Thoracic aorta (tissue), 2 donors: ENCODE results near the gene SYPL2. TPM values are rescaled to one million over a fixed set of nuclear protein-coding genes. Genes with fewer than 3 reads are reported as not detected.
A peak's percentile ranks its signal among the peaks of the same experiment; 100 is the strongest.

Experiments
- ATAC-seq: fragments of 150-250 bp; one replicate; pipeline ENCODE4 v1.8.0; 2017; ENCODE audit warnings: low read depth; ENCODE audit not compliant: insufficient number of reproducible peaks, low FRiP score
- DNase-seq: peaks from one replicate; pipeline ENCODE4 v3.0.0-alpha.2; 2020; ENCODE audit warnings: low spot score
- H3K27ac ChIP-seq, 2 donors: fragments of 200-600 bp; sonication (generic); 1 replicate in 1 of 2; 2 replicates in 1 of 2; pipeline ENCODE4 v1.5.1; 2016; ENCODE audit warnings: mild to moderate bottlenecking in 2 of 2, moderate library complexity in 2 of 2
- H3K27me3 ChIP-seq: fragments of 200-600 bp; sonication (generic); replicated peaks from 2 replicates; pipeline ENCODE4 v1.6.0; 2016; ENCODE audit warnings: mild to moderate bottlenecking; ENCODE audit not compliant: insufficient read depth
- H3K36me3 ChIP-seq: fragments of 200-600 bp; sonication (generic); one replicate; pipeline ENCODE4 v1.5.1; 2016
- H3K4me1 ChIP-seq, 2 donors: fragments of 200-600 bp; sonication (generic); 1 replicate in 1 of 2; 2 replicates in 1 of 2; pipeline versions ENCODE4 v1.5.1 to v1.6.0; 2016; ENCODE audit warnings: low read depth in 2 of 2, mild to moderate bottlenecking in 1 of 2; ENCODE audit not compliant: control insufficient read depth in 1 of 2
- H3K4me3 ChIP-seq: fragments of 200-600 bp; sonication (generic); 2 replicates; pipeline ENCODE4 v1.5.1; 2016; ENCODE audit warnings: mild to moderate bottlenecking
- H3K9me3 ChIP-seq: fragments of 200-600 bp; sonication (generic); 2 replicates; pipeline ENCODE4 v1.5.1; 2016
- total RNA-seq, 2 donors: library from RNA; depleted of rRNA; stranded (reverse); fragments of >200 nt; gene quantifications; one replicate each; pipeline versions ENCODE4 v1.1.0 to v1.2.3, GENCODE V29; 2016
- TF ChIP-seq, protein P1 (sequence below): fragments of 200-600 bp; sonication (generic); IDR thresholded peaks from one replicate; pipeline ENCODE4 v1.5.1; 2019; ENCODE audit warnings: antibody characterized with exemption

Gene SYPL2
- total RNA-seq, 2 donors from 2014 or later, result 4.2 to 6.1 TPM

- Histone ChIP-seq H3K36me3 (peaks cover 6% of the 10 kb centered on the region), H3K27me3 (no peaks in the 10 kb centered on the region), H3K27ac (no peak overlapping the region), H3K9me3 (no peaks in the 10 kb centered on the region), H3K4me3 (no peak overlapping the region), H3K4me1 (peaks cover 8 to 22% of the 10 kb centered on the region in 2 donors)
- DNase-seq (no peak), ATAC-seq (no peak)
- TF ChIP-seq, protein P1, sequence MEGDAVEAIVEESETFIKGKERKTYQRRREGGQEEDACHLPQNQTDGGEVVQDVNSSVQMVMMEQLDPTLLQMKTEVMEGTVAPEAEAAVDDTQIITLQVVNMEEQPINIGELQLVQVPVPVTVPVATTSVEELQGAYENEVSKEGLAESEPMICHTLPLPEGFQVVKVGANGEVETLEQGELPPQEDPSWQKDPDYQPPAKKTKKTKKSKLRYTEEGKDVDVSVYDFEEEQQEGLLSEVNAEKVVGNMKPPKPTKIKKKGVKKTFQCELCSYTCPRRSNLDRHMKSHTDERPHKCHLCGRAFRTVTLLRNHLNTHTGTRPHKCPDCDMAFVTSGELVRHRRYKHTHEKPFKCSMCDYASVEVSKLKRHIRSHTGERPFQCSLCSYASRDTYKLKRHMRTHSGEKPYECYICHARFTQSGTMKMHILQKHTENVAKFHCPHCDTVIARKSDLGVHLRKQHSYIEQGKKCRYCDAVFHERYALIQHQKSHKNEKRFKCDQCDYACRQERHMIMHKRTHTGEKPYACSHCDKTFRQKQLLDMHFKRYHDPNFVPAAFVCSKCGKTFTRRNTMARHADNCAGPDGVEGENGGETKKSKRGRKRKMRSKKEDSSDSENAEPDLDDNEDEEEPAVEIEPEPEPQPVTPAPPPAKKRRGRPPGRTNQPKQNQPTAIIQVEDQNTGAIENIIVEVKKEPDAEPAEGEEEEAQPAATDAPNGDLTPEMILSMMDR, result no peak
These were observed 24.6 kb downstream of the SYPL2 start for GRCh38 chr1:109490934-109491302.

DNA sequence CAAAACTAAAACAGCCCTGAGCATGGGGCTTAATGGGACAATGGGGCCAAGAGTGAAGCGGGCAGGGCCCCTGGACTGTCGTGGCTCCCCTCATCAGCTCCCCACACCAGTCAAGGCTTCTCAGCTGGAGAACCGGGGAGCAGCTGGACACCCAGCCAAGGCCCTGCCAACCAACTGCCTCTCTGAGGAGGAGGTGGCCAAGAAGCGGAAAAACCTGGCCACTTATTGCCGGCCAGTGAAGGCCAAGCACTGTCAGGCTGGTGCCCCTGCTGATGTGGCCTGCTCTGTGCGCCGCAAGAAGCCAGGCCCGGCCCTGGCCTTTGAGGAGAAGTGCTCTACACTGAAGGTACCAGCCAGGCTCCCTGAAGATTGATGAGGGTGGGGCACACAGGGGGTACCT is 25.0 kb downstream of the SYPL2 start:
- H3K27ac ChIP-seq, result no peak overlapping the region
- peaks cover 8 to 26% of the 10 kb centered on the region in 2 donors for H3K4me1 ChIP-seq
- DNase-seq (no peak), ATAC-seq (no peak)
- H3K4me3 ChIP-seq, result no peak overlapping the region
- TF ChIP-seq, protein P1, result no peak
- no peaks in the 10 kb centered on the region for H3K9me3 ChIP-seq
- peaks cover 10% of the 10 kb centered on the region for H3K36me3 ChIP-seq
- no peaks in the 10 kb centered on the region for H3K27me3 ChIP-seq

DNA sequence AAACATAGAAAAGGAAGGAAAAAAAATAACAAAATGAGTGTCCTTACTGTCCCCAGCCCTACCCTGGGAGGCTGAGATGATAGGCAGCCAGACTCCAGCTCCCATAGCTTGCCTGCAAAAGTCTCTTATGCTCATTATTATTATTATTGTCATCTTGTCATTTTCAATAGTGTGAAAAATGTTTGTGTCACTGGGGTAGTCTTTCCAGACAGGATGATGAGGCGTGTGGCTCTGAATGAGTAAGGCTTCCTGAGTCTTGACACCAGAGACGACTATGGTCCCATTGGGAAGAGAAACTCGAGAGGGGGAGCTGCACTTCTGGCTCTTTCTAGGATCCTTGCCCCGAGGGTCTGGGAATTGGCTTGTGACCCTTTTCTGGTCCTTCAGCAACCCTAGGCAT is 26.4 kb downstream of the SYPL2 start:
- Histone ChIP-seq H3K27me3 (no peaks in the 10 kb centered on the region), H3K27ac (peak overlapping the region in 1 of 2 donors; percentile 80), H3K9me3 (no peaks in the 10 kb centered on the region), H3K36me3 (peaks cover 22% of the 10 kb centered on the region), H3K4me1 (peaks cover 8 to 26% of the 10 kb centered on the region in 2 donors), H3K4me3 (no peak overlapping the region)
- DNase-seq (no peak), ATAC-seq (no peak)
- TF ChIP-seq, protein P1, result no peak

DNA sequence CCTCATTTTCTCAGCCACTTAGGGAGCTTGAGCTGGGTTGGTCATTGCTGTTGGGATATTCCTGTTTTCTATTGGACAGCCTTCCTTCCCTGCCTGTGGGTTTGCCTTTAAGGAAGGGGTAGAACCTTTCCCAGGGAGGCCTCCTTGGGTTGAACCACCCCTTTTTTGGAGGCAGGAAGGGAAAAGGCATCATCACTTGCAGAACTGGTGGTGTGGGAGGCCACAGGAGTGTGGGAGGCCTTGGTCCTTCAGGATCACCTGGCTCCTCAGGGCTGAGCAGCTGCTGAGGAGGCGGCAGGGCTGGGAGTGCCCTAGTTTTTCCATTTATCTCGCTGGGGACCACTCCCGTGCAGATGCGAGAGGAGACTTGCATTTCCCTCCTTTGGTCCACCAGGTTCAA is 26.9 kb downstream of the SYPL2 start:
- no peak for DNase-seq
- H3K4me1 ChIP-seq, result peaks cover 8 to 30% of the 10 kb centered on the region in 2 donors
- ATAC-seq, result no peak
- TF ChIP-seq, protein P1, result no peak
- peak overlapping the region; percentile 68 to 80 for H3K27ac ChIP-seq
- H3K4me3 ChIP-seq, result peak overlapping the region; percentile 97
- no peaks in the 10 kb centered on the region for H3K27me3 ChIP-seq
- H3K9me3 ChIP-seq, result no peaks in the 10 kb centered on the region
- peaks cover 24% of the 10 kb centered on the region for H3K36me3 ChIP-seq

DNA sequence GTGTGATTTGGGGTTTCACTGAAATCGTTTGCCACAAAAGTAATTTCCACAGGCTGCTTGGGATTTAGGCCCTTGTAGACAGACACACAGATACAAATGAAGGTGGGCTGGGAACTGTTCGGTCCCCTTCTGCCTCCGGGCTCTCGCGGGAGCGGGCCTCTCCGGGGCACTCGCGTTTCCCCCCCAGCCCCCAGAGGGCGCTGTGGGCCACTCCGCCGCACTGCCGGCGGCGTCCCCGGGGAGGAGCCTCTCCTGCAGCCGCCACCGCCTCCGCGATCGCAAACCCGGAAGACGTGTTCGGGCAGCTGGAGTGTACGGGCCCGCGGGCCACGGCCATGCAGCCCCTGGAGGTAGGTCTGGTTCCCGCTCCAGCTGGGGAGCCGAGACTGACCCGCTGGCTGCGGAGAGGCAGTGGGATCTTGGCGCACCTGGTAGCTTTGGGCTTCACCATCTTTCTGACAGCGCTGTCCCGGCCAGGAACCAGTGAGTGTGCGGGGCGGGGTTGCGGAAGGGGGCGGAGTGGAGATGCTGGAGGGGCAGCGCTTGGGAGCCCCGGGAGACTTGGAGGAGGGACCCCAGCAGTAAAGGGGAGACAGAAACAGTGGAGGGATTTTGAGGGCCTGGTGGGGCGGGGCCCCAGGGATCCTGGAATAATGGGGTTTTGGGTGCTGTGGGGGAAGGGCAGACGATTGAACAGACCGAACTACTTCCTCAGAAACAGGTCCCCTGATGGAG is 27.6 kb downstream of the SYPL2 start, which contains the start of gene CYB561D1:
CYB561D1 (plus strand) TSS at position 290 of the 735 bp plus-strand sequence; CDS start at position 336, 46 bp downstream.
- Histone ChIP-seq H3K27ac (peak within 1 kb of the TSS; percentile 68 to 80), H3K27me3 (no peaks in the 10 kb centered on the region), H3K36me3 (peaks cover 24% of the 10 kb centered on the region), H3K9me3 (no peaks in the 10 kb centered on the region), H3K4me3 (peak within 1 kb of the TSS; percentile 97), H3K4me1 (peaks cover 8 to 37% of the 10 kb centered on the region in 2 donors)
- ATAC-seq (peak; percentile 80), DNase-seq (peak; percentile 60)
- TF ChIP-seq, protein P1, result peak; percentile 94
